ENCODE results near the gene AMPH. TPM values are rescaled to one million over a fixed set of nuclear protein-coding genes. Genes with fewer than 3 reads are reported as not detected.

Gene AMPH
- total RNA-seq, 1 experiment from 2014 or later: 9.0 TPM

GRCh38 chr7:38453826-38454225, 177.3 kb downstream of the AMPH start:
- Mint-ChIP-seq H3K4me1 (peaks cover 7% of the 10 kb centered on the region), H3K27me3 (ENCODE audit: low read depth) (no peaks in the 10 kb centered on the region), H3K9me3 (no peaks in the 10 kb centered on the region), H3K36me3 (no peaks in the 10 kb centered on the region), H3K4me3 (no peak overlapping the region), H3K27ac (no peak overlapping the region)
- DNase-seq (ENCODE audit: low spot score): no peak
- ChIA-PET CTCF (interaction anchor here (2.0 kb wide), 1 partner anchor 207 kb away, joined by 7 read pairs; no protein-coding TSS in a partner anchor), POLR2A (no interaction called here)
- no peak for ATAC-seq
- no peak for TF ChIP-seq ETV6 (CRISPR knock-in tag; IDR thresholded peaks at IDR 0.05)
- TF ChIP-seq ATF6 (CRISPR knock-in tag; IDR thresholded peaks at IDR 0.05): no peak
- no peak for TF ChIP-seq PRRX2 (CRISPR knock-in tag; IDR thresholded peaks at IDR 0.05)
- TF ChIP-seq STAT6 (CRISPR knock-in tag; conservative IDR thresholded peaks at IDR 0.05; ENCODE audit: low read depth): no peak
- no peak for TF ChIP-seq ESRRA (CRISPR knock-in tag; IDR thresholded peaks at IDR 0.05; ENCODE audit: borderline replicate concordance)
- no peak for TF ChIP-seq SP1 (CRISPR knock-in tag; conservative IDR thresholded peaks at IDR 0.05)
- no peak for TF ChIP-seq MXD4 (CRISPR knock-in tag; IDR thresholded peaks at IDR 0.05; ENCODE audit: borderline replicate concordance)
- TF ChIP-seq HMGXB4 (CRISPR knock-in tag; IDR thresholded peaks at IDR 0.05): no peak
- no peak for TF ChIP-seq ELF4 (CRISPR knock-in tag; IDR thresholded peaks at IDR 0.05; ENCODE audit: low read depth)
- TF ChIP-seq GABPB1 (CRISPR knock-in tag; IDR thresholded peaks at IDR 0.05): no peak
- no peak for TF ChIP-seq NFE2L1 (CRISPR knock-in tag; IDR thresholded peaks at IDR 0.05)
- no peak for TF ChIP-seq ZNF671 (CRISPR knock-in tag; IDR thresholded peaks at IDR 0.05)
- no peak for TF ChIP-seq CREM (CRISPR knock-in tag; IDR thresholded peaks at IDR 0.05)
- no peak for TF ChIP-seq HMGA2 (CRISPR knock-in tag; IDR thresholded peaks at IDR 0.05)
- TF ChIP-seq RORB (CRISPR knock-in tag; IDR thresholded peaks at IDR 0.05): no peak

GRCh38 chr7:38453168-38453567, 178.0 kb downstream of the AMPH start:
- ATAC-seq: peak; percentile 61
- POLR2A ChIA-PET: no interaction called here
- H3K36me3 Mint-ChIP-seq: no peaks in the 10 kb centered on the region

More at GRCh38 chr7:38453168-38453567, 178.0 kb downstream of the AMPH start:
- DNase-seq (ENCODE audit: low spot score): no peak
- peaks cover 7% of the 10 kb centered on the region for H3K4me1 Mint-ChIP-seq
- H3K27ac Mint-ChIP-seq: no peak overlapping the region
- no peaks in the 10 kb centered on the region for H3K9me3 Mint-ChIP-seq
- CTCF ChIA-PET: interaction anchor here (1.4 to 2.0 kb wide), 2 partner anchors 178 to 207 kb away, joined by 7 to 9 read pairs; partner anchors contain the start of gene AMPH
- H3K27me3 Mint-ChIP-seq (ENCODE audit: low read depth): no peaks in the 10 kb centered on the region
- TF ChIP-seq GABPB1 (CRISPR knock-in tag; IDR thresholded peaks at IDR 0.05) (no peak), ZNF423 (CRISPR knock-in tag; IDR thresholded peaks at IDR 0.05) (no peak), ETV6 (CRISPR knock-in tag; IDR thresholded peaks at IDR 0.05) (no peak), SMAD4 (CRISPR knock-in tag; IDR thresholded peaks at IDR 0.05) (no peak), CTCF (IDR thresholded peaks at IDR 0.05) (no peak)
- H3K4me3 Mint-ChIP-seq: no peak overlapping the region
